Measurements from ENCODE around the gene OR2M5. TPM values are rescaled to one million over a fixed set of nuclear protein-coding genes. Genes with fewer than 3 reads are reported as not detected.

Gene OR2M5
- not detected in 2 replicates for total RNA-seq
- long read RNA-seq: 0 reads

- no peak for DNase-seq (ENCODE audit: low read depth, low spot score)
- Mint-ChIP-seq H3K27ac (ENCODE audit: unreplicated experiment) (no peak within 1 kb of the TSS), H3K9me3 (peaks cover 47% of the 10 kb centered on the region), H3K4me3 (no peak within 1 kb of the TSS), H3K36me3 (ENCODE audit: low read depth) (peaks cover 13% of the 10 kb centered on the region), H3K4me1 (no peaks in the 10 kb centered on the region), H3K27me3 (ENCODE audit: low read depth) (no peaks in the 10 kb centered on the region)
- TF ChIP-seq, protein P1, sequence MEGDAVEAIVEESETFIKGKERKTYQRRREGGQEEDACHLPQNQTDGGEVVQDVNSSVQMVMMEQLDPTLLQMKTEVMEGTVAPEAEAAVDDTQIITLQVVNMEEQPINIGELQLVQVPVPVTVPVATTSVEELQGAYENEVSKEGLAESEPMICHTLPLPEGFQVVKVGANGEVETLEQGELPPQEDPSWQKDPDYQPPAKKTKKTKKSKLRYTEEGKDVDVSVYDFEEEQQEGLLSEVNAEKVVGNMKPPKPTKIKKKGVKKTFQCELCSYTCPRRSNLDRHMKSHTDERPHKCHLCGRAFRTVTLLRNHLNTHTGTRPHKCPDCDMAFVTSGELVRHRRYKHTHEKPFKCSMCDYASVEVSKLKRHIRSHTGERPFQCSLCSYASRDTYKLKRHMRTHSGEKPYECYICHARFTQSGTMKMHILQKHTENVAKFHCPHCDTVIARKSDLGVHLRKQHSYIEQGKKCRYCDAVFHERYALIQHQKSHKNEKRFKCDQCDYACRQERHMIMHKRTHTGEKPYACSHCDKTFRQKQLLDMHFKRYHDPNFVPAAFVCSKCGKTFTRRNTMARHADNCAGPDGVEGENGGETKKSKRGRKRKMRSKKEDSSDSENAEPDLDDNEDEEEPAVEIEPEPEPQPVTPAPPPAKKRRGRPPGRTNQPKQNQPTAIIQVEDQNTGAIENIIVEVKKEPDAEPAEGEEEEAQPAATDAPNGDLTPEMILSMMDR (conservative IDR thresholded peaks at IDR 0.05): no peak
Measured at GRCh38 chr1:248144513-248145198, at the start of gene OR2M5. Gene OR2M5 (plus strand): TSS chr1:248145148. CDS start chr1:248145148, 0 bp downstream.

DNA sequence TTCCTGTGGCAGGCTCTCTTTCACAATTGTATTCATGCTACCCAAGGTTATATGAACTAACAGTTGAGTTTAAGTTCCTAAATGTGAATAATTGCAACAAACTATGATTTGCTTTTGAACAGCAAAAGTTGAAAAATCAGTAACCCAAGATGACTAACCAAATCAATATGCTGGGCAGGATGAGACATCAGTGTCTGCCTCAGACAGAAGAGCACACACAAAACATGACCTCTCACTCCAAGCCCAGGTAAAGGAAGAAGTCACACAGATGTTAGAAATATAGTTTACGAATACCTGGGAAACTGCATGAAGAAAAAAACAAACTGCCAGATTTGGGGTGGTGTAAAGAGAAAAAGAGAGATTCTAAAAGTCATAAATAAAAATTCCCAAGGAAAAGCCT, 46.4 kb upstream of the OR2M5 start:
- Mint-ChIP-seq H3K36me3 (ENCODE audit: low read depth) (peaks cover 12% of the 10 kb centered on the region), H3K27me3 (ENCODE audit: low read depth) (no peaks in the 10 kb centered on the region), H3K9me3 (peaks cover 33% of the 10 kb centered on the region), H3K4me1 (no peaks in the 10 kb centered on the region), H3K27ac (ENCODE audit: unreplicated experiment) (no peak overlapping the region), H3K4me3 (no peak overlapping the region)
- DNase-seq (ENCODE audit: low read depth, low spot score): no peak
- TF ChIP-seq, protein P1 (conservative IDR thresholded peaks at IDR 0.05): no peak

GRCh38 chr1:248102847-248103246, 42.1 kb upstream of the OR2M5 start:
- no peak for DNase-seq (ENCODE audit: low read depth, low spot score)
- Mint-ChIP-seq H3K4me3 (no peak overlapping the region), H3K27ac (ENCODE audit: unreplicated experiment) (no peak overlapping the region), H3K27me3 (ENCODE audit: low read depth) (no peaks in the 10 kb centered on the region), H3K9me3 (peaks cover 28% of the 10 kb centered on the region), H3K36me3 (ENCODE audit: low read depth) (peaks cover 5% of the 10 kb centered on the region), H3K4me1 (no peaks in the 10 kb centered on the region)
- TF ChIP-seq, protein P1 (conservative IDR thresholded peaks at IDR 0.05): no peak

DNA sequence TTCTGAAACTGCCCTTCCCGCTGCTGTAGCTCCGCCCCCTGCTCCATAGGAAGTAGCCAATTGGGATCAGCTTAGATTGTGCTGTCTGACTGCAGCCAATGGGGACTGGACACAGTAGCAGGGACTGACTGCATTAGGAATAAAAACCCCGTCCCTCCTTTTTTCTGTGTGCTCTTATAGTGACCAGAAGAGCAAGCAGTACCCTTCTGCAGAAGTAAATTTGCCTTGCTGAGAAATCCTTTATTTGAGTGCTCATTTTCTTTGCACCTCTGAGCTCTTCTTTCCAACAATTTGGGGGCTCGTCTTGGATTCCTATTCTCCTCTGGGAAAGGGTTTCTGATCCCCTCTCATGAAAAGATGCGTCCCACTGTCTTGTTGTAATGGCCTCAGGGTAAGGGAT, 33.8 kb upstream of the OR2M5 start:
- Mint-ChIP-seq H3K9me3 (peaks cover 30% of the 10 kb centered on the region), H3K27ac (ENCODE audit: unreplicated experiment) (no peak overlapping the region), H3K4me1 (no peaks in the 10 kb centered on the region), H3K4me3 (no peak overlapping the region), H3K27me3 (ENCODE audit: low read depth) (no peaks in the 10 kb centered on the region), H3K36me3 (ENCODE audit: low read depth) (peaks cover 10% of the 10 kb centered on the region)
- TF ChIP-seq, protein P1 (conservative IDR thresholded peaks at IDR 0.05): no peak
- DNase-seq (ENCODE audit: low read depth, low spot score): no peak

- Mint-ChIP-seq H3K36me3 (ENCODE audit: low read depth) (peaks cover 8% of the 10 kb centered on the region), H3K9me3 (peaks cover 22% of the 10 kb centered on the region), H3K27me3 (ENCODE audit: low read depth) (no peaks in the 10 kb centered on the region), H3K4me1 (no peaks in the 10 kb centered on the region), H3K27ac (ENCODE audit: unreplicated experiment) (no peak overlapping the region), H3K4me3 (no peak overlapping the region)
- TF ChIP-seq, protein P1 (conservative IDR thresholded peaks at IDR 0.05): no peak
- DNase-seq (ENCODE audit: low read depth, low spot score): no peak
Measured at GRCh38 chr1:248114890-248115289, 30.1 kb upstream of the OR2M5 start.

All from neural crest cell (in vitro differentiated cells).